ENCODE measurements around the gene MYBPH. TPM values are rescaled to one million over a fixed set of nuclear protein-coding genes. Genes with fewer than 3 reads are reported as not detected.

The MYBPH gene
- total and polyA plus RNA-seq, 2 experiments from 2014 or later, result not detected

GRCh38 chr1:203167026-203167912 lies 8.4 kb downstream of the MYBPH start:
- ATAC-seq (no peak), DNase-seq (ENCODE audit: low spot score) (peak; percentile 30)
- no peaks in the 10 kb centered on the region for H3F3A ChIP-seq (replicated peaks; ENCODE audit: low read depth)
- no peaks in the 10 kb centered on the region for H3K27me3 ChIP-seq (ENCODE audit: insufficient read depth)
- no peak overlapping the region for H3K4me3 Mint-ChIP-seq
- H3K4me2 ChIP-seq, result no peak overlapping the region
- H3K4me1 Mint-ChIP-seq, result peaks cover 2% of the 10 kb centered on the region; the same call in 1 of the 3 replicates
- H3K9me2 ChIP-seq (ENCODE audit: insufficient read depth), result no peaks in the 10 kb centered on the region
- H2AFZ ChIP-seq, result no peak overlapping the region
- TF ChIP-seq POLR2AphosphoS5 (IDR thresholded peaks at IDR 0.05; ENCODE audit: low read depth) (no peak), STAT1 (IDR thresholded peaks at IDR 0.05; ENCODE audit: unreplicated experiment) (no peak), ZNF114 (CRISPR knock-in tag; IDR thresholded peaks at IDR 0.05) (no peak), ZNF331 (CRISPR knock-in tag; IDR thresholded peaks at IDR 0.05; ENCODE audit: low read depth) (no peak), CTCF (conservative IDR thresholded peaks at IDR 0.05; ENCODE audit: low read depth in 2 of 2) (no peak), EZH2phosphoT487 (IDR thresholded peaks at IDR 0.05; ENCODE audit: unreplicated experiment) (no peak), EZH2 (IDR thresholded peaks at IDR 0.05; ENCODE audit: low read depth, unreplicated experiment) (no peak), CREB1 (CRISPR knock-in tag; IDR thresholded peaks at IDR 0.05; ENCODE audit: low read depth) (no peak), REST (IDR thresholded peaks at IDR 0.05; ENCODE audit: unreplicated experiment) (no peak)
- H3K36me3 Mint-ChIP-seq (ENCODE audit: low read depth), result no peaks in the 10 kb centered on the region; the same call in 2 of the 3 replicates
- H4K20me1 ChIP-seq (replicated peaks; ENCODE audit: insufficient read depth), result no peaks in the 10 kb centered on the region
- H3K9me3 Mint-ChIP-seq, result no peaks in the 10 kb centered on the region
- H3K79me2 ChIP-seq (replicated peaks; ENCODE audit: insufficient read depth), result no peaks in the 10 kb centered on the region
- H3K27ac Mint-ChIP-seq, result no peak overlapping the region
- no peak overlapping the region for H3K4me3 ChIP-seq
- no peak overlapping the region for H3K27ac ChIP-seq (ENCODE audit: low read depth)
- no peaks in the 10 kb centered on the region for H3K4me1 ChIP-seq (ENCODE audit: insufficient read depth)
- no peaks in the 10 kb centered on the region for H3K36me3 ChIP-seq (ENCODE audit: insufficient read depth)
- H3K27me3 Mint-ChIP-seq (ENCODE audit: insufficient read depth, low read depth, poor library complexity), result peaks cover 10% of the 10 kb centered on the region
